Neural progenitor cell (in vitro differentiated cells): Measurements from ENCODE around the gene CTDSP2. TPM values are rescaled to one million over a fixed set of nuclear protein-coding genes. Genes with fewer than 3 reads are reported as not detected.
A peak's percentile ranks its signal among the peaks of the same experiment; 100 is the strongest.

Experiments used
- DNase-seq: peaks from one replicate; pipeline ENCODE4 v3.0.0-alpha.2; 2016; ENCODE audit warnings: low spot score
- H2AFZ ChIP-seq: fragments of 200-600 bp; sonication (generic); replicated peaks from 2 replicates; pipeline ENCODE4 v1.6.1; 2016; ENCODE audit warnings: antibody characterized with exemption
- H3F3A ChIP-seq: fragments of 200-600 bp; sonication (generic); 2 replicates; pipeline ENCODE4 v1.6.1; 2016; ENCODE audit warnings: antibody characterized with exemption, low read depth
- H3K27ac ChIP-seq: fragments of 200-600 bp; sonication (generic); 2 replicates; pipeline ENCODE4 v1.5.1; 2016; ENCODE audit warnings: mild to moderate bottlenecking
- H3K27me3 ChIP-seq: fragments of 200-600 bp; sonication (generic); 2 replicates; pipeline ENCODE4 v1.6.1; 2016; ENCODE audit warnings: mild to moderate bottlenecking, moderate library complexity
- H3K36me3 ChIP-seq: fragments of 200-600 bp; sonication (generic); 2 replicates; pipeline ENCODE4 v1.5.1; 2016
- H3K4me1 ChIP-seq: fragments of 200-600 bp; sonication (generic); 2 replicates; pipeline ENCODE4 v1.6.1; 2016; ENCODE audit warnings: mixed run types
- H3K4me2 ChIP-seq: fragments of 200-600 bp; sonication (generic); 2 replicates; pipeline ENCODE4 v1.6.1; 2016
- H3K4me3 ChIP-seq: fragments of 200-600 bp; sonication (generic); 2 replicates; pipeline ENCODE4 v1.5.1; 2016
- H3K79me2 ChIP-seq: fragments of 200-600 bp; sonication (generic); 2 replicates; pipeline ENCODE4 v1.6.1; 2016; ENCODE audit warnings: low read depth
- H3K9ac ChIP-seq: fragments of 200-600 bp; sonication (generic); 2 replicates; pipeline ENCODE4 v1.6.1; 2016
- H3K9me3 ChIP-seq: fragments of 200-600 bp; sonication (generic); 2 replicates; pipeline ENCODE4 v1.5.1; 2016; ENCODE audit warnings: low read depth
- H4K20me1 ChIP-seq: fragments of 200-600 bp; sonication (generic); 2 replicates; pipeline ENCODE4 v1.6.1; 2016; ENCODE audit warnings: low read depth
- H3K27ac Mint-ChIP-seq: 3 replicates; pipeline ENCODE4 v1.8.0; 2021; ENCODE audit warnings: mixed read lengths
- H3K27me3 Mint-ChIP-seq: 2 replicates; pipeline ENCODE4 v1.8.0; 2022; ENCODE audit warnings: low read depth, mild to moderate bottlenecking, inconsistent platforms, moderate library complexity, mixed read lengths; ENCODE audit not compliant: insufficient read depth
- H3K36me3 Mint-ChIP-seq: 3 replicates; pipeline ENCODE4 v1.8.0; 2021; ENCODE audit warnings: mixed read lengths
- H3K4me1 Mint-ChIP-seq: 3 replicates; pipeline ENCODE4 v1.8.0; 2021; ENCODE audit warnings: mixed read lengths
- H3K4me3 Mint-ChIP-seq: 3 replicates; pipeline ENCODE4 v1.8.0; 2021; ENCODE audit warnings: mild to moderate bottlenecking, moderate library complexity, mixed read lengths
- H3K9me3 Mint-ChIP-seq: 3 replicates; pipeline ENCODE4 v1.8.0; 2020; ENCODE audit warnings: mixed read lengths
- EZH2 ChIP-seq: fragments of 200-600 bp; sonication (generic); IDR thresholded peaks from 2 replicates; pipeline ENCODE4 v1.6.1; 2017; ENCODE audit warnings: antibody characterized with exemption, mild to moderate bottlenecking, moderate library complexity
- EZH2phosphoT487 ChIP-seq: fragments of 200-600 bp; sonication (generic); IDR thresholded peaks from 2 replicates; pipeline ENCODE4 v1.6.1; 2017; ENCODE audit warnings: antibody characterized with exemption
- total RNA-seq: library from RNA; depleted of rRNA; stranded (reverse); fragments of >200 nt; gene quantifications from 2 replicates; pipeline ENCODE4 v1.2.3, GENCODE V29; 2015; ENCODE audit warnings: low replicate concordance
- TF ChIP-seq, protein P1 (sequence below): fragments of 200-600 bp; sonication (generic); IDR thresholded peaks from 2 replicates; pipeline ENCODE4 v1.5.1; 2017; ENCODE audit warnings: antibody characterized with exemption, mild to moderate bottlenecking

The CTDSP2 gene
- total RNA-seq, 1 donor from 2014 or later, result 43.6 TPM

DNA sequence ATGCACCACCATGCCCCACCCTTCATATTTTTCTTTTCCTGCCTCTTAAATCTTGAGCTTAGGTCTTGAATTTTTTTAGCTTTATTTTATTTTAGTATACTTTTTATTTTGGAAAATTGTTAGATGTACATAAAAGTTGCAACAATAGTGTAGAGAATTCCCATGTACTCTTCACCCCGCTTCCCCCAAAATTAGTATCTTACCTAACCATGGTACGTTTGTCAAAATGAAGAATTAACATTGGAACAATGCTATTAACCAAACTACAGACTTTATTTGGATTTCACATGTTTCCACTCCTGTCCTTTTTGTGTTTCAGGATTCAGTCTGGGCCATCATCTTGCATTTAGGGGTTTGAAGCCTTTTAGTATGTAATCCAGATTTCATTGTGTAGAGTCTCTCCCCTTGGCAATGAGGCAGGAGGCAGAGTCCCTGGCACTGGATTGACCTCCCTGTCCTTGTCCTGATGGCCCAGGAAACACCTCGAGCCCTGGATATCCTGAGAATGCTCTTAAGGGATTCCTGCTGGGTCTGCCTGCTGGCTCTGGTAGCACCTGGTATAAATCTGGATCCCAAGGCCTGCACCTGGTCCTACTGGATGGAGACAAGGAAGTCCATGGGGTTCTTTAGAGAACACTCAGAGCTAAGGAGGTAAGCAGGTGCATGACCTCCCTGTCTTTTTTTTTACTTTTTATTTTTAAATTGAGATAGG is 19.9 kb upstream of the CTDSP2 start:
- H3K4me1 Mint-ChIP-seq, result peaks cover 38% of the 10 kb centered on the region
- Histone ChIP-seq H3K9me3 (no peaks in the 10 kb centered on the region), H4K20me1 (no peaks in the 10 kb centered on the region), H3K4me2 (no peak overlapping the region), H3K36me3 (no peaks in the 10 kb centered on the region), H3K79me2 (no peaks in the 10 kb centered on the region), H3K4me3 (no peak overlapping the region), H3K27me3 (peaks cover 36% of the 10 kb centered on the region), H2AFZ (no peak overlapping the region), H3F3A (peaks cover 33% of the 10 kb centered on the region), H3K9ac (no peak overlapping the region), H3K27ac (no peak overlapping the region), H3K4me1 (peaks cover 35% of the 10 kb centered on the region)
- H3K36me3 Mint-ChIP-seq, result no peaks in the 10 kb centered on the region
- no peak for DNase-seq
- peaks cover 17% of the 10 kb centered on the region for H3K27me3 Mint-ChIP-seq
- no peak overlapping the region for H3K4me3 Mint-ChIP-seq
- H3K27ac Mint-ChIP-seq, result no peak overlapping the region
- TF ChIP-seq, protein P1, sequence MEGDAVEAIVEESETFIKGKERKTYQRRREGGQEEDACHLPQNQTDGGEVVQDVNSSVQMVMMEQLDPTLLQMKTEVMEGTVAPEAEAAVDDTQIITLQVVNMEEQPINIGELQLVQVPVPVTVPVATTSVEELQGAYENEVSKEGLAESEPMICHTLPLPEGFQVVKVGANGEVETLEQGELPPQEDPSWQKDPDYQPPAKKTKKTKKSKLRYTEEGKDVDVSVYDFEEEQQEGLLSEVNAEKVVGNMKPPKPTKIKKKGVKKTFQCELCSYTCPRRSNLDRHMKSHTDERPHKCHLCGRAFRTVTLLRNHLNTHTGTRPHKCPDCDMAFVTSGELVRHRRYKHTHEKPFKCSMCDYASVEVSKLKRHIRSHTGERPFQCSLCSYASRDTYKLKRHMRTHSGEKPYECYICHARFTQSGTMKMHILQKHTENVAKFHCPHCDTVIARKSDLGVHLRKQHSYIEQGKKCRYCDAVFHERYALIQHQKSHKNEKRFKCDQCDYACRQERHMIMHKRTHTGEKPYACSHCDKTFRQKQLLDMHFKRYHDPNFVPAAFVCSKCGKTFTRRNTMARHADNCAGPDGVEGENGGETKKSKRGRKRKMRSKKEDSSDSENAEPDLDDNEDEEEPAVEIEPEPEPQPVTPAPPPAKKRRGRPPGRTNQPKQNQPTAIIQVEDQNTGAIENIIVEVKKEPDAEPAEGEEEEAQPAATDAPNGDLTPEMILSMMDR, result no peak
- TF ChIP-seq EZH2phosphoT487 (no peak), EZH2 (no peak)
- H3K9me3 Mint-ChIP-seq, result no peaks in the 10 kb centered on the region

DNA sequence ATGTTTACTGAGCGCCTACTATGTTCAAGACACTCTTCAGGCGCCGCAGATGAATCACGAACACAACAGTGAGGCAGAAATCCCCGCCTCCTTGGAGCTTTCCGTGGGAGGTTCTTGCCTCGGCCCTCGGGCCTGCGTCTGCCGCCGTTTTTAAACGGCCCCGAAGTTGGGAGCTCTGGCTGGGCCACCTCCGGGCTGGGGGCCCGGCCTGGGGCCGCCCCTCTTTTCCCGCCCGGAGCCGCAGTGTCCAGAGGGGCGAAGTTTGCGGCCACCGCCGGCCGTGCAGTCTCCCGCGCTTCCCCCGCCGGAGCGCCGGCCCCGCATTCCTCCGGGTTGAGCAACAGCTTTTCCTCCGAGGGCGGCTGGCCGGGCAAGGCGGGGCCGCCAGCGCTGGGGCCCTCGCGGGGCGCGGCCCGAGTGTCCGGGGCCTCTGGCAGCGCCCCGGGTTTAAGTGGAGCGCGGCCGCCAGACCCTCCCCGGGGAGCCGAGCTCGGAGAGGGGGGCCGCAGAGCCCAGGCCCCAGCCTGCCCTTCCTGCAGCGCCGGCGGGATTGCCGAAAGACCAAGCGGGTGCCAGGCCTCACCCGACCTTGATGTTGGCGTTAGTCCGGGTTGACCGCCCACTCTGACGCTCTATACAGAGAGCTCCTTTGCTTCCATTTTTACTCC is 18.7 kb upstream of the CTDSP2 start:
- H3K9ac ChIP-seq, result no peak overlapping the region
- H3K4me2 ChIP-seq, result peak overlapping the region; percentile 72
- H3F3A ChIP-seq, result peaks cover 34% of the 10 kb centered on the region
- Mint-ChIP-seq H3K4me1 (peaks cover 38% of the 10 kb centered on the region), H3K27me3 (peaks cover 17% of the 10 kb centered on the region), H3K36me3 (no peaks in the 10 kb centered on the region), H3K27ac (peak overlapping the region; percentile 44), H3K4me3 (peak overlapping the region; percentile 69), H3K9me3 (no peaks in the 10 kb centered on the region)
- H3K9me3 ChIP-seq, result no peaks in the 10 kb centered on the region
- peak; percentile 67 for DNase-seq
- peak overlapping the region; percentile 40 for H3K4me3 ChIP-seq
- no peaks in the 10 kb centered on the region for H3K36me3 ChIP-seq
- no peak for TF ChIP-seq EZH2phosphoT487
- TF ChIP-seq EZH2, result peak; percentile 72
- peaks cover 36% of the 10 kb centered on the region for H3K27me3 ChIP-seq
- peaks cover 35% of the 10 kb centered on the region for H3K4me1 ChIP-seq
- H4K20me1 ChIP-seq, result no peaks in the 10 kb centered on the region
- H3K79me2 ChIP-seq, result no peaks in the 10 kb centered on the region
- peak overlapping the region; percentile 89 for H2AFZ ChIP-seq
- no peak overlapping the region for H3K27ac ChIP-seq

DNA sequence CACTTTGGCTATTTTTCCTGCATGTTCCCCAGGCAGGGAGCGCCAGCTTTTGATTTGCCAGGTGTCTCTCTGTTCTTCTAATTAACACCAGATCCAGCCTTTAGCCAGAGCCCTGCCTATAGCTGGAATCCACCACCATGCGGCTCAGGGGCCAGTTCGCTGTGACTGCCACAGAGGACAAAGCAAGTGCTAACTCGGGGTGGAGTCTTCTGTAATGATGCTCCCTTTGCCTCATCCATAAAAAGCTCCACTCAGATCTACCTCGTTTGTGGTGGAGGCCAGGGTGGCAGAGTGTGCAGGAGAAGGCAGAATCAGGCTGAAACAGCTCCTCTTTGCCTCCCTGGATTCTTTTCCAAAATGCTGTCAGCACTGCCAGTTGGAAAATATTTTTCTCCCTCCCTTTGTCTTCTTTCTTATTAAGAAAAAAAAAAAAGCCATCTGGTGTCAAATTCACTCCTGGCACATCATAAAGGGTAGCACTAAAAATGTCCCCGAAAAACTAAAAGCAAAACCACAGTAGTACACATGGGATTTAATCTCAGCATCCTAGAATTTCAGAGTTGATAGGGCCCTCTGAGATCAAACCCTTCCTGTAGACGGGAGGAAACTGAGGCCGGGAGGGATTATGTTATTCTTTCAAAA is 18.0 kb upstream of the CTDSP2 start:
- TF ChIP-seq EZH2phosphoT487 (no peak), EZH2 (peak; percentile 15)
- TF ChIP-seq, protein P1, result no peak
- H3K27ac Mint-ChIP-seq, result peak overlapping the region; percentile 33
- Histone ChIP-seq H3K79me2 (no peaks in the 10 kb centered on the region), H3K4me1 (peaks cover 32% of the 10 kb centered on the region), H3K27ac (no peak overlapping the region), H3F3A (peaks cover 30% of the 10 kb centered on the region), H2AFZ (no peak overlapping the region), H3K9ac (no peak overlapping the region), H3K4me3 (peak overlapping the region; percentile 40), H3K4me2 (peak overlapping the region; percentile 72), H3K36me3 (no peaks in the 10 kb centered on the region), H3K9me3 (no peaks in the 10 kb centered on the region), H4K20me1 (no peaks in the 10 kb centered on the region), H3K27me3 (peaks cover 36% of the 10 kb centered on the region)
- DNase-seq, result peak; percentile 64
- H3K36me3 Mint-ChIP-seq, result no peaks in the 10 kb centered on the region
- no peaks in the 10 kb centered on the region for H3K9me3 Mint-ChIP-seq
- H3K27me3 Mint-ChIP-seq, result peaks cover 19% of the 10 kb centered on the region
- peak overlapping the region; percentile 57 for H3K4me3 Mint-ChIP-seq
- H3K4me1 Mint-ChIP-seq, result peaks cover 38% of the 10 kb centered on the region
